Omental fat pad (tissue), 4 donors: Measurements from ENCODE around the gene PRICKLE2. TPM values are rescaled to one million over a fixed set of nuclear protein-coding genes. Genes with fewer than 3 reads are reported as not detected.

Source experiments
- ATAC-seq: fragments of 150-250 bp; one replicate; pipeline ENCODE4 v1.9.1; 2016; ENCODE audit warnings: mild to moderate bottlenecking, moderate library complexity; ENCODE audit not compliant: low FRiP score
- DNase-seq: peaks from one replicate; pipeline ENCODE4 v3.0.0-alpha.2; 2019; ENCODE audit warnings: low spot score
- total RNA-seq, 4 donors: library from RNA; depleted of rRNA; stranded (reverse); fragments of >200 nt; gene quantifications; one replicate each; pipeline ENCODE4 v1.1.0, GENCODE V29; 2016
- TF ChIP-seq, protein P1 (sequence below), 3 donors: fragments of 450-650 bp; IDR thresholded peaks; one replicate each; pipeline ENCODE4 v1.5.1; 2016 to 2017; ENCODE audit warnings: antibody characterized with exemption in 3 of 3, mild to moderate bottlenecking in 3 of 3, moderate library complexity in 2 of 3

The PRICKLE2 gene
- total RNA-seq, 4 donors from 2014 or later, result 56.1 to 88.4 (median 81.3) TPM

DNA sequence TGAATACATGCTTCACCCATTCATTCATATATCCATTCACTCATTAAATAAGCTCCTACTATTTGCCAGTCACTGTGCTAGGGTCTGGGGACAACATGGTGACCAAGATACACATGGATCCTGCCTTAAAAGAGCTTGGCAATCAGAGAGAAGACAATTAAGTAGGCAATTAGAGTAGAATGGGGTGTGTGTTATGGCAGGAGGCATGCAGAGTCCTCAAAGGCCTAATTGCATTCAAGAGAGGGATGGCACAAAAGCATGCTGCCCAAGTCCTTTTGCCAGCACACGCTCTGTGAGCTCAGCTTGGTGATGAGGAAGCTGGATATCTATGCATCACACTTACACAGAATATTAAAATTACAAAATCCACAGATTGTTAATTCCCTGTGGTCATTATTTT is 2.8 kb upstream of the PRICKLE2 start:
- no peak for ATAC-seq
- TF ChIP-seq, protein P1, sequence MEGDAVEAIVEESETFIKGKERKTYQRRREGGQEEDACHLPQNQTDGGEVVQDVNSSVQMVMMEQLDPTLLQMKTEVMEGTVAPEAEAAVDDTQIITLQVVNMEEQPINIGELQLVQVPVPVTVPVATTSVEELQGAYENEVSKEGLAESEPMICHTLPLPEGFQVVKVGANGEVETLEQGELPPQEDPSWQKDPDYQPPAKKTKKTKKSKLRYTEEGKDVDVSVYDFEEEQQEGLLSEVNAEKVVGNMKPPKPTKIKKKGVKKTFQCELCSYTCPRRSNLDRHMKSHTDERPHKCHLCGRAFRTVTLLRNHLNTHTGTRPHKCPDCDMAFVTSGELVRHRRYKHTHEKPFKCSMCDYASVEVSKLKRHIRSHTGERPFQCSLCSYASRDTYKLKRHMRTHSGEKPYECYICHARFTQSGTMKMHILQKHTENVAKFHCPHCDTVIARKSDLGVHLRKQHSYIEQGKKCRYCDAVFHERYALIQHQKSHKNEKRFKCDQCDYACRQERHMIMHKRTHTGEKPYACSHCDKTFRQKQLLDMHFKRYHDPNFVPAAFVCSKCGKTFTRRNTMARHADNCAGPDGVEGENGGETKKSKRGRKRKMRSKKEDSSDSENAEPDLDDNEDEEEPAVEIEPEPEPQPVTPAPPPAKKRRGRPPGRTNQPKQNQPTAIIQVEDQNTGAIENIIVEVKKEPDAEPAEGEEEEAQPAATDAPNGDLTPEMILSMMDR (IDR thresholded peaks at IDR 0.05), result no peak
- DNase-seq, result no peak

DNA sequence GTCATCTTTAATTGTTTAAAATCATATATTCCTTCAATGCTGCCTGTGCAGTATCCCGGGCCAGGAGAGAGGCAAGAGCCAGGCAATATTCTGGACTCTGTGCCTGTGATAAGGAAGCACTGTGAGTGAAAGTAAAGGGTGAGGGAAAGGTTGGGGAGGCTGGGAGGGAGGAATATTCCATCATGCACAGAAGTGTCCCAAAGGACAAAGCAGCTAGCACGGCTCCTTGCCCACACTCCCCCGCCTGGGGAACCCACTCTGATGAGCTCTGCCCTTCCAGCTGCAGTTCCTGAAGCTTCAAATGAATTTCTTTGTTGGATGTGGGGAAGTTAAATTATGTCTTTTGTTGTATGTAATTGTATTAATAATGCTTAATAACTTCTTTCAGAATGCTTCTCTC is 1.5 kb upstream of the PRICKLE2 start:
- ATAC-seq (no peak), DNase-seq (no peak)
- TF ChIP-seq, protein P1 (IDR thresholded peaks at IDR 0.05), result no peak

DNA sequence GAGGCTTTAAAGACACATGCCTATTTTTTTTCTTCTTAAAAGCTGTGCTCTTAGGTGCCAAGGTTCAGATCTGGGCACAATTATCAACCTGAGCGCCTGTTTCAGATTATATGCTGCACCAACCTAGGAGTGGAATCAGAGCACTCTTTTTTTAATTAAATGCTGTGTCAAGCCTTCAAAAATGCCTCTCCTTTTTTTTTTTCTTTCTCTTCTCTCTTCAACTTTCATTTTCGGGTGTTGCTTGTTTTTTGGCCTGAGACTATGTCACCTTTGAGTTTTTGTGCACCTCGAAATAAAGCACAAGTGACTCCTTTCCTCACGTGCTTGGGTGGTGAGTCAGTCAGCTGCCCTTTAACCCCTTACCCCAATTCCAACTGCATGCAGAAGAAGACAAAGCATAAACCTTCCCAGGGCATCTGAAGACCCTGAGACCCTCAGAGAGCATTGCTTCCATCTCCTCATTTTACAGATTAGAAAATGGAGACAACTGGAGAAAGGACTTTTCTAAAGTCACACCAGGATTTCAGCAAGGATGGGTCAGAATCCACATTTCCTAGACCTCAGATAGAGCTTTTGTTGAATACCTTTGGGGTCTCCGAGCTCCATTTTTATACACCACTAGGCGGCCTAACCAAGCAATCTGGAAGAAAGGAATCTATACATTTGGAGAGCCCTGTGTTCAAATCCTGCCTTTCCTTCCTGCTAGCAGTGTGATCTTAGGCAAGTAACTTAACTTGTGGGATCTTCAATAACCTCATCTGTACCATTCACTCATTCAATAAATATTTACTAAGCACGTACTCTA is 631 bp upstream of the PRICKLE2 start:
- ATAC-seq (no peak), DNase-seq (no peak)
- TF ChIP-seq, protein P1 (IDR thresholded peaks at IDR 0.05), result no peak

DNA sequence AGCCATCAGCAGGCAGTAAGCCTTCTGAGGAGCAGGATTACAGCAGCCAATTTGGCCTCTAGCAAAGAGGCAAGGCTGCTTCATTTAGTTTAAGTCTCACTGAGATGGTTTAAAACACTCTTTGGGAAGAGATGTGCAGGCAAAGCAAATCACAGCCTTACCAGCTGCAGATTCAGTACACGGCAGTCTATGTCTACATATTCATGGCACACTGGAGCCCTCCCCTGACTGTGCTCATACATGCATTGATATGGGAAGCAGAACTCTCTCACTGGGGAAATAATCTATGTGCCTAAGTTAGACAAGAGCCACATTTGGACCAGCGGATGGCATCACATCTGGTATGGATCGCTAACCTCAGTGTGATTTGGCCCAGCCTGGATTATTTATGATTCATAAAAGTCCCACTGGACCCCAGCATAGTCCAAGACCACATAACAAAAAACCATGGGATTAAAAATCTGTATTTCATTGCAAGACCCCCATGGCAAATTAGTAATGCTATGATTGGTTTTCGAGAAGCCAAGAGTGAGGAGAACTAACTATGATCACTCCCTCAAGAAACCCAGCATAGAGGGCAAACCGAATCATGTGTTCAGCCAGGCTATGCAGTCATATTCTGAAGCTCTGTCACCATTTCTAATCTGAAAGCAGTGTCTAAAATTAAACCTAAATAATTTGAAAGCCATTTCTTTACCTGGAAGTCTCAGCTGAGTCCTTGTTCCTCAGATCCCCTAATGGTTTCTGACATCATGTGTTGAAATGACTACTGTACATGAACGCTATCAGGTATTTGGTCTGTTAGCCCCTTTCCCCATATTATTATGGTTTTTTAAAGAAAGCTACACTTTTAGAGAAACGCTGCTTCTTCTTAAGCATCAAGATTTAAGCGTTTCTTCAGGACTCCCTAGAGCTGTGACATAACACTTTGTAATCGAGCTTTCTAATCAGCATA is 1.2 kb downstream of the PRICKLE2 start:
- TF ChIP-seq, protein P1 (IDR thresholded peaks at IDR 0.05), result no peak
- DNase-seq (no peak), ATAC-seq (no peak)

DNA sequence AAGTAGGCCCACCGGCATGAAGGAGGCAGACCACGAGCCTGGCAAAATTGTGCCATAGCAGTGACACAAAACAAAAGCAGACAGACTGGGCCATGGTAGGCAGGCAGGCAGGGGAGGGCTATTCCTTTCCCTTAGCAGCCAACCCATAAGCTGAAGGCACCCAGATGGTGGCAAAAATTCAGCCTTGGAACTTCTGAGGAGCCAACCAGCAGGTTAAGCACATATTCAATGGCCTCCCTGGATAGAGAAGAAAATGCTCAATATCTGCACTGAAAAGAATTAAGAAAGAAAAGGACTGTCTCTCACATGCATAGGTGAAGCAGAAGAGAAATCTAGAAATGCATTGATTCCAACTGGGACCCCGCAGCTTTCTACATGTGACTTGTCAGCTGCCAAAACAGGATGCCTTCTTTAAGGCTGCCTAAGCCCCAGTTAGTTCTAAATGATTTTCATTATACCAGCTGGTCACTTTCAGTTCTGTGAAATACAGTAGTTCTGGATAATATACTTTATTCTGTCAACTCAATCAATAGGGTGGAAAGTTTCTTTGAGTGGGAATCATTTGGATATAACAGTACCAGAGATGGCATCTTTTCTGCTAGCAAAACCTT is 2.7 kb downstream of the PRICKLE2 start:
- ATAC-seq (no peak), DNase-seq (no peak)
- TF ChIP-seq, protein P1 (IDR thresholded peaks at IDR 0.05), result no peak

DNA sequence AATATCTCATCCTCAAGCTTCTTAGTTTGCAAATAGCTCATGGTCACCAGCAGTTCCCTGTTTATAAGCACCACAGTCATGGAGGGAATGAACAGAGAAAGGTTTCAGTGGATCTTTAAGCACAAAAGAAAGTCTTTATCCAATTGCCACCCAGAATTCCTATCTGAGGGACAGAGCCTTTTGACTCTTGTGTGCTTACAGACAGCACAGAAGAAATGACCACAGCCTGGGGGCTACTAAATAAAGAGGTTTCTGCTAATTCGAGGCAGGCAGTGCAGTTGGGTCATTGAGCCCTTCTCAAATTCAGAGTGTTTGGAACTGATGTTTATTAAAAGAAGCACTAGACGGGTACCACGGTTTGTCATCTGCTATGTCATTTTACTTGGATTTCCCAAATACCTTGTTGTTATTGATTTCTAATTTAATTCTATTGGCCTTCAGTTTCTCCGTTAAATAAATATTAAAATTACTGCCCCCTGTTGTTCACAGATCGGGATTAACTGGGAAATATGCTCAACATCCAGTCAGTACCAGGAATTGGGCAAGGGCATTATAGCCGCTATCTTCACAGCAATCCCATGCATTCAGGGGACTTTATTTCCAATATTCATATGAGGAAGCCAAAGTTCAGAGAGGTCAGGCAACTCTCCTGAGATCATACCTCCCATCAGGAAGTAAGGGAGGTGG is 3.6 kb downstream of the PRICKLE2 start:
- DNase-seq, result no peak
- TF ChIP-seq, protein P1 (IDR thresholded peaks at IDR 0.05), result no peak
- no peak for ATAC-seq
